Activated CD4-positive, CD25-positive, alpha-beta regulatory T cell treated with anti-CD3 and anti-CD28 coated beads, Interleukin-2, amount 50 U/mL, for 16 hours (primary cell): ENCODE measurements around the gene CIDEA.

Experiments used
- DNase-seq: peaks from one replicate; pipeline ENCODE4 v3.0.0-alpha.2; 2020; ENCODE audit warnings: low read depth, low spot score

Gene CIDEA

DNA sequence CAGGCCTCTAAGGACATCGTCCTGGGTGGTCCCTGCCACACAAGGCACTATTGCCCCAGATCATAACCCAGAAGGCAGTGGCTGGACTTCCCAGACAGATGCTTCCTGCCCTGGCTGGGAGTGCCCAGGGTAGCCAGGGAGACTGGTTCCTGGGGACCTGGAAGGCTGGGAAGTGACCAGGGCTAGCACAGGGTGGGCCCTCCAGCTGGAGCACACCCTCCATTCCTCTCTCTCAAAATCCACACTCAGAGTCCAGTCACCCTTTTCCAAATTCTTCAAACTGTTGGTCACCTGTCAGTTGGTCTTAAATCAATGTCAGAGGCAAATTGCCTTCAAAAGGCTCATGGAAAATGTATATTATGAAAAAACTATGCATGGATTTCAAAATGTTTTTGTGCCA, 42.3 kb downstream of the CIDEA start:
- DNase-seq: no peak

DNA sequence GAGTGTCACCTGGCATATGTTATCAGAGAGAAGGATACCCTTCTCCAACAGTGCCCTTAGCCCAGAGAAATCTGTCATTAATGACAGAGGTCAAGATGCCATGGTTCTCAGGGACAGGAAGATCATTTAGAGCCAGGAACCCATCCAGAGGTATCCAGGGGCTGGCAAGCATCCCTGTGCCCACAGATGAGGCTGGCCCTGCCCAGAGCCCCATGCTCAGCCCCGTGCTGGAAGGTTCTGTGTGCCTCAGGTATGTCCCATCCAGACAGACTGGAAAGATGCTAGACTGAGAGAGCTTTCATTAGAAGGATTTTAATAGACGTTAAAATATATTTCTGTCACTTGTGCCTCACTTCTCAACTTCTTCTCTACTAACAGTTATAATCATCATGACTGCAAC, 45.7 kb downstream of the CIDEA start:
- no peak for DNase-seq

DNA sequence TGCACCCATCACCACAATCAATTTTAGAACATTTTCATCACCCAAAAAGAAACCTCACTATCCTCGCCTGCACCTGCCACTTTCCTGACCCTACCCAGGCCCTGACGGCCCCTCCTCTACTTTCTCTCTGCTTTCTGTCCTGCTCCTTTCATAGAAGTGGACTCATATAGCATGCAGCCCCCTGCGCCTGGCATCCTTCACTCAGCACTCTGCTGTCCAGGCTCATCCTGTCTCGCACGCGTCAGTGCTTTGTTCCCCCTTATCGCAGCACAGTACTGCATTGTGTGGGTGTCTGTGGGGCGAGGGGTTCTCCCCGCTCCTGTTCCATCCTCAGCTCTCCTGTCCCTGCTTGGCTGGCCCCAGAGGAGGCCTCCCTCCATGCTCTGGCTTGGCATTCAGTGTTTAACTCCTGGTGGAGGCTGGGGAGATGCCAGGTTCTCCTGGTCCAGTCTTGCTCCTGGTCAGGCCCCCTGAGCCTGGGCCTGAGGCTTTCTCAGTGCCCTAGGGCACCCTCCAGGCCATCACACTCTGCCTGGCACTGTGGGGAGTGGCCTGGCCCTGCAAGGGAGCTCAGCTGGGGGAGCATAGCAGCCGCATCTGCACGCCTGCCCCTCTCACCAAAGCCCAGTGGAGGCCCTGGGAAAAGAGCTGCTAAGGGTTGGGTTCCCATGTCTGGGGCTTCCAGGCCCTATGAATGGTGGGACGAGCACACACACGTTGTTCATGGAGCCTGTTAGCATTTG, 47.3 kb downstream of the CIDEA start:
- no peak for DNase-seq

DNA sequence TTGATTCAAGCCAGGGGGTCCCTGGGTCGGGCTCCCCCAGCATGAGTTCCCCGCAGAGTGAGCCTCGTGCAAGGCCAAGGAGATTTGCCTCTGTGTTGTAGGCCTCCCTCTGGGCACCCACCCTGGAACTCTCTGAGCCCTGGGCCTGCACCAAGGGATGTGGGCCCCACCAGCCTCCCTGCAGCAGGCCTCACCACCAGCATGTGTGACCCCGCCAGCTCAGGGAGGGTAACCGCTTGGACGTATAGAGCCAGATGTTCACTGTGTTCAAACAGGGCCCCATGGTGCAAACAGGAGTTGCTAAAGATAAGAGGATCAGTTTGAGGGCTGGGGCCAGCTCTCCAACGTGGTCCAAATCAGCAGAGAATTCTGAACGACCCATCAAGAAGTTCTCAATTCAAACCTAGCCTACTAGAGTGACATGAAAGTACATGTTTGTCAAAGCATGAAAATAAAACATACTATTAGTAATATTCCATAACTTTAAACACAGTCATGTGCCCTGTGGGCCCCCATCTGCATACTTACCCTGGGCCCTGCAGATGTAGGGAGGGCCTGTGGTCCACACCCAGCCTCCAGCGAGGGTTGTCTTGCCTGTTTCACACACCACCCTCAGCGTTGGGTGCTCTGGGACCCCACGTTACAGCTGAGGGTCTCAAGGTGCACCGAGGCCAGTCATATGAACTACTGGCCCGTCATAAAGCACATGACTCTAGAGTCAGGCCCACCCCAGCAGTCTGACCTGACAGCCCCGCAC, 48.4 kb downstream of the CIDEA start:
- no peak for DNase-seq

DNA sequence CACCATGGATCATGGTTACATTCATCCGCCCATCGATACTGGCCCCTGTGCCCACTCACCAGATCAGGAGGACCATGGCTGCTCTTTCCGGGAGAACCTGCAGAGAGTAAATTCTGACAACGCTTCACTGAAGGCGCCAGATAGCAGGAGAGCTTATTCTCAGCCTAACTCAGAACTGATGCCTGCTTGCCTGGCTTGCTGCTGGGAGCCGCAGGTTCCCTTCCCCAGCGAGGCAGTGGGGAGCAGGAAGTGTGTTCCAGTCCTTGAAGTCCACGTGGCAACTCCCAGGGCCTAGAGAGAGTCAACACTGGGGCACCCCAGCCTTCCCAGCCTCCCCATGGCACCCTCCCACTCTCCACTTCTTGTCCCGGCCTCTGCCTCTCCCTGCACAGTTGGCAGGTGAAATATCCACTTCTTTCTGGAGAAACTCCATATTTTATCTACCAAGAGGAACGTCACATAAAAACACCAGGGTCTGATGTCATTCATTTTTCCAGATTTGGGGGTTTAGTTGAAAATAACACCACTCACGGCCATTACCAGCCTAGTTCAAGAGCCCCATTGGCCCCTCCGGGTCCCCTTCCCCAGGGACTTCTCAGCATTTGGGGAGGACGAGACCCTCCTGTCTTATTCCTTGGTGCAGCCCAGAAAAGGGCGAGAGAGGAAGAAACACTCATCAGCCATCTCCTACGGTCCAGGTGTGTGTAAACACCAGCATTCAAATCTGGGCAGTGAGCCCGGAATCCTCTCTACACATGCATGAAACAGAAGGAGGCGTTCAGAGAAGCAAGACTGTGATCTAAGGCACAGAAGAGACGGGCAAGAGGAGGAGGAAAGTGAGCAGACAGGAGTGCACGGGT, 50.4 kb downstream of the CIDEA start:
- DNase-seq: no peak

DNA sequence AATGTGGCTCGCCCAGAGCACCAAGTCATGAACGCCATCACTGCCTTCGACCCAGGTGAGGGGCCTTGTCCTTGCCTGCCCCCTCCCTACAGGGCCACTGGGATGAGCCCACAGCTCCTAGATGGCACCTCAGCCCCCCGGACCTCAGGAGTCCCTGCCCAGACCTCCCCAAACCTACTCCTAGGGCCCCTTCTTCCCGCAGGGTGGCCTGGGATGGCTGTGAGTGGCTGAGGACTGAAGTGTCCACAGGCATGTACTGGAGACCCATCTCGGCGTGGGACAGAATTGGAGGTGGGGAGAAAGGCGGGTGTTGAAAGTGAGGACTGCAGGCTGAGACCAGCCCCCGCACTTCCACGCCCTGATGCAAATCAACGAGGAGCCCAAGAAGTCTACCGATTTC, 51.0 kb downstream of the CIDEA start:
- DNase-seq: no peak

DNA sequence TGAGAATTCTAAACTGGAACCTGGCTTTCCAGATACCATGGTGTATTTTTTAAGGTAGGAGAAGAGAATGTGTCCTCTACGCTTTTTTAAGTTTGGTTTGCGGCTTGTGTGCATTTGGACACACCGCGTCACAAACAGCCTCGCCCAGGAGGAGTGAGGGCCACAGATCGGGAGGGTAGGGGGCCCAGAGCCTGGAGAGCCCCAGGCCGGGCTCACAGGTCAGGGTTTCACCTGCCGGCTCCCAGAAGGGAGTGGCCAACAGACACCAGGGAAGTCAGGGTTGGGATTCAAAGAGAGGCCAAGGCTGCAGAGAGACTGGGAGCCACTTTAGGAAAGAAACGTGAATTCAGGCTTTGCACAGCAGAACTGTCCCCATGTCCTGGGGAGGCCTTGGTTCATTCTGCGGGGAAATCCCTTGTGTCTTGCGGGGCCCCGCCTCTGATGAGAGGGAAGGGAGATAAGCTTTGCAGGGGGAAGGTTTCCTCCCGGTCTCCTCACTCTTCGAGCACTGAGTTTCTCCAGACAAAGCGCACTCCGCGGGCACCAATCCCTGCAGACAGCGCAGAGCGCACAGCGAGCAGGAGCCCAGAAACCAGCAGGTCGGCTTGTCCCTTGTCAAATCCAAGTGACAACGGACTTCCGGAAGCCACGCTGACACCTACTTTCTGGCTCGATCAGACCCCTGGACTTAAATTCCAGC, 51.9 kb downstream of the CIDEA start:
- DNase-seq: no peak

DNA sequence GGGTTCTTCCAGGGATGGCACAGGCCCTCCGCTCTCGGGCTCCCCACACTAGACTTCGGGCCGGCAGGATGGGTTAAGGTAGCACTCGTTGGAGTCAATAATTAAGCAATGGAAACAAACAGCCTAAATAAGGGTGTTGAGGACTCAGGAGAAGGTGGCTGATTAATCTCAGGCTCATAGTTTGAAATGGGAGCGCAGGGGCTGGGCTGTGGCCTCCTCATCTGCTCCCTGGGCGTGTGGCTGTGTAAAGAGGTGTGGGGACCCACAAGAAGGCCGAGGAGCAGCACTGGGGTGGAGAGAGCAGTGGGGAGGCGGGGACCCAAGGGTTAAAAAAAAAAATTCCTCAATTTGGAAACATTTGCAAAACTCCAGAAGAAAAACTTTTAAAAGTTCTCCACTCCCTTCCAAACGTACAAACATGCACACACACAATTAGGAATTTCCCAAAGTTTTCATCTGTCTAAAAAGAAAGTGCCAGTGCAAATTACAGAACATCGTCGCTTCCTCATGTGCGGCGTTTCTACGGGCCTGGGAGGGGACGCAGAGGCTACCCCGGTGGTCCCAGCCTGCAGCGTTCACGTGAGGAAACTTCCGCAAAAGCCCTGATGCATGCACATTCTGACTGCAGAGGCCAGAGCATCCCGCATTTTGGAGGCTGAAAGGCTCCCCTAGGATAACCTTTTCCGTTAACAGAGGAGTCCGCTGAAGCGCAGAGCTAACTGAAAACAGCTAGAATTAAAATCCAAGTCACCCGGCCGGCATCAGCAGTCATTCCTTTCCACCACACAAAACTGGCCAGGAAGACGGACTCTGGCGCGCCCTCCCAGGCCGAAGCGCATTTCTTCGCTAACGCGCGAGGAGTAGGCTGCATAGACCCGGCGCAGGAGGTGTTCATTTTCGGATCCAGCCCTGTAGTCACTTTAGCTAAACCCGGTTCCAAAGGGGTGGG, 52.9 kb downstream of the CIDEA start:
- no peak for DNase-seq

DNA sequence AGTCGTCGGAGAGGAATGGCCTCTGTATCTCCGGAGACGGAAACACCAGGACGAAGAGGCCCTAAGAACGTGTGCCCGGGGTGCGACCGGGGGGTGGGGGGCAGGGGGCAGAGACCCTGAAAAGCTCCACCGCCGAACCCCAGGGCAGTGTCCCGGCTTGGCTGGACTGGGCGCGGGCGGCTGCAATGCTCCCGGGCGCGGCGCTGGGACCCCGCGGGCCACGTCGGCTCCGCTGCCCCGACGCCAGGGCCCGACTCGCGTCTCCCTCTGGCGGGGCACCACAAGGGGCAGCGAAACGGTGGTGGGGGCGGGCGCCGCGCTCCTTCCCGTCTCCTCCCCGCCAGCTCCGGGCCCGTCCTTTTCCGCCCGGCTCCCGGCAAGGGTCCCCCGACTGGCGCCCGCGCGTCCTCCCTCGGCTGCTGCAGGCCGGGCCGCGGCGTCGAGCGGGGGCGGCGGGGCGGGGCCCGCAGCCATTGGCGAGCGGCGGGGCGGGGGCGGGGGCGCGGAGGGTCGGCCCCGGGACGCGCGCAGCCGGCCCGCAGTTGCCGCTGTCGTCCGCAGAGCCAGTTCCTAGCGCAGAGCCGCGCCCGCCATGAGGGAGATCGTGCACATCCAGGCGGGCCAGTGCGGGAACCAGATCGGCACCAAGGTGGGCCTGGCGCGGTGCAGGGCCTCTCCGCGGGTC, 53.7 kb downstream of the CIDEA start, which contains the start of gene TUBB6:
Gene TUBB6 (plus strand): TSS at position 541 of the 685 bp plus-strand sequence. CDS start 52 bp downstream, at position 593.
- DNase-seq: no peak

DNA sequence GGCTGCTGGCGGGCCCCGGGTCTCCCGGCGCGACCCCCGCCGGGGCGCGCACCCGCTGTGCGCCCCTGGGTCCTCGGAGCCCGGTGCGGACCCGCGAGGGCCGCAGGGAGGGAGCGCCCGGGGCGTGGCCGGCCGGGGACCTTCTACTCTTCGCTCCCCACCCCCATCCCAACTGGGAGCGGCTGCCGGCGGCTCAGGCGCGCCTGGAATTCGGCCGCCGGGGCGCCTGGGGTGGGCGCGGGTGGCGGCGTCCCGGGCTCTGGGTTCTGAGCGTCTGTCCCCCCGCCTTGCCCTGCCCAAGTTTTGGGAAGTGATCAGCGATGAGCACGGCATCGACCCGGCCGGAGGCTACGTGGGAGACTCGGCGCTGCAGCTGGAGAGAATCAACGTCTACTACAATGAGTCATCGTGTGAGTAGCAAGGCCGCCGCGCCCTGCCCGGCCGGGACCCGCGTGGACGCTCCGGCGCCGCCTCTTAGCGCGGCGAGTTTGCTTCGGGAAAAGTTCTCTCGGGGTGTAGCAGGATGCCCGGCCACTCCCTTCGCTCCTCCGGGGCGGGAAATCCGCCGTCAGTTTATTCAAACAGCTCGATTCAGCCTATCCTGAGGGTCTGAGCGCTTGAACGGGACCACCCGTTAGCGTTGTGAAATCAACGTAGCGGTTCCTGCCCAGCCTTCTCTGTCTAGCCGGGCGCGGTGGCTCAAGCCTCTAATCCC, 54.4 kb downstream of the CIDEA start:
- DNase-seq: no peak

DNA sequence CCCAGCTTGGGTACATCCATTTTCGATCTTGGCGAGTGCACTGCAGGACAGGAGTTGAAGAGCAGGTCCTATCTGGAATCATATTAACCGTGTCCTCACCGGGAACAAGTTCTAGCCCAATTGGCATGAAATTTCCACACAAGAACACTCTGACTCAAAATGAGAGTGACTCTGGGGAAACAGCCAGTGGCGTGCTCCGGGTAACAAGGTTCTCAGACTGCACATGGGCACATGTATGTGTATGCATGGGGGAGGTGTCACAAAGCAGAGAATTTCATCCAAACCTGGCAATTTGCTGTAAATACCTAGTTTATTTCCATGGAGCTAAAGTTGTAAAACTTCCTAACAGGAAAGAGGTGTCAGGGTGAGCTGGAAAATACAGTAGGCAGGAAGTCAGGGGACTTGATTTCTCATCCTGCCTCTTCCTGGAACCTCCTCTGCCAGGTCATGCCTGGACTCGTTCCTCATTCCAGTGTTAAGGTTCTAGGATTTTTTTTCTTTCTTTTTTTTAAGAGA, 55.6 kb downstream of the CIDEA start:
- DNase-seq: no peak

DNA sequence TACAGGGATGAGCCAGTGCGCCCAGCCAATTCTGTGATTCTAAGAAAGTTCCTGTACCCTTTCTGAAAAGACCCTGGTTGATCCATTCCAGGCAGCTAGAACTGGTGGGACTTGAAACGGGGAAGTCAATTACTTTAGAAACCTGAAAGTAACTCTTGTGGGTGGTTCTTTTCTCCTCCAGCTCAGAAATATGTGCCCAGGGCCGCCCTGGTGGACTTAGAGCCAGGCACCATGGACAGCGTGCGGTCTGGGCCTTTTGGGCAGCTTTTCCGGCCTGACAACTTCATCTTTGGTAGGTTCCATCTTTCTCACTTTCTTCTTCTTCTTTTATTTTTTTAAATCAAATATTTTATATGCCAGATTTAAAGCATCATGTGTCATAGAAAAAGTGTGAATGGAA, 56.6 kb downstream of the CIDEA start:
- no peak for DNase-seq

DNA sequence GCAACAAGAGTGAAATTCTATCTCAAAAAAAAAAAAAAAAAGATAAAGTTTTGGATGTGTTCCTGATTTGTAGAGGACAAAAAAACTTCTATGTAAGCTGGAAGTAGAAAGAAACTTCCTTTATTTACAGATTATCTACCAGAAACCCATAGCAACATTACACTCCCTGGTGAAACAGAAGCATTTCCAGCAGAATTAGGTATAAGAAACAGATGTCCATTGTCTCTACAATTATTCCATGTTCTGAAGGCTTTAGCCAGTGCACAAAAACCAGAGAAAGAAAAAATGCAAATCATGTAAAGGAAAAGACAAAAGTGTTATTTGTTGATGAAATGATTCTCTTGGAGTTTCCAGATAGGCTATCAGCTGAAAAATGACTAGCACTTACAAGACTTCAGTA, 58.8 kb downstream of the CIDEA start:
- no peak for DNase-seq

DNA sequence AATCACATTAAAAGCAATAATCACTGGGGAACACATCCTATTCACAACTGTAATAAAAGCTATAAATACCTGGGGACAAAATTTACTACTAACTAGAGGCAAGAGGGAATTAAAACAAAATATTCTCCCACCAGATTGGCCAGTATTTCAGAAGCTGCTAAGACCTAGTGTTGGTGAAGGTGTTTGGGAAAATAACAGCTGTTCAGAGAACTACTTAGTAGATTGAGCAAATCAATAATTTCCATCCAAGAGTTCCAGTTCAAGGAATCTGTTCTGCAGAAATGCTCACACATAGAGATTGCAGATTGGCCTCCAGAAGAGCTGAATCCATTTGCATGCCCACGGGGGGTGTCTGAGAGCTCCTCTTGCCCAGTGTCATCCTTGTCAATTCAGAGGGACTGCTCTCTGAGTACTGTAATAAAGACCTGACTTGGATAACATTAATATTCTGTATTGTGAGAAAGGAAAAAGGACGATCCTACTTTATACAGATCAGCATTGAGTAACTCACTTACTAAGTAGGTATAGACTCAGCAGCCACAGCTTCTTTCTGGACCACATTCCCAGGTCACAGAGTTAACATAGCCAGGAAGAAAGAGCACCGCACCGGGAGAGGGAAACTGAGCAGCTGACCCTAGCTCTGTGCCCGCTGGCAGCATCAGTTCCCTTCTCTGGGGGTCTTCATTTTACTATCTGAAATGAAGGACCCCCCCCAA, 59.5 kb downstream of the CIDEA start:
- no peak for DNase-seq

DNA sequence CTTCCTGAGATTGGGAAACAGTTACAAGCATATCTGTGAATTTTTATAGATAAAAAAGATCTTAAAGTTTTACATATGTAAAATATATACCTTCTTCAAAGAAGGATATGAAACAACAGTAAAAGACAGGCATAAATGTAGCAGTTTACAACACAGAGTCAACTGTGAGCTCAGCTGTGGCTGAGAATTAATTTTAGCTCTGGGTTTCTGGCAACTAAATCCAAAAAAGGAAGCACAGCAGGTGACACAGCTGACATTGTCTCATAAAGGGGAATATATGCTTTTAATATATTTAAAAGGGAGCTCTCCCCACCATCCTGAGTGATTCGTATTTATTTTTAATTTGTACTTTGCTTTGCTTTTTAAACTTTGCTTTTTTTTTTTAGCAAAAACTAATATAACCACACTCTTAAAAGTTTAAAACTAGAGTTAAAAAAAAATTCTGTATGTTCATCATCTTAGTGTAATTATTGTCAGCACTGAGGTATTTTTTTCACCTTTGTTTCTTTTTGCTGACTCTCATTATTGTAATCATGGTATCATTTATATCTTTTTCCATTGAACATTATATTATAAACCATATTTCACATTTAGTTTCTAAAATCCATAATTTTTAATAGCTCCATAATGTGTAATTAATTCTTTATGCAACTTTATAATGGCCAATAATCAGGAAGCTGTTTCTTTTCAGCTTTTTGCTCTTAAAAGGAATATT, 60.6 kb downstream of the CIDEA start:
- DNase-seq: no peak

DNA sequence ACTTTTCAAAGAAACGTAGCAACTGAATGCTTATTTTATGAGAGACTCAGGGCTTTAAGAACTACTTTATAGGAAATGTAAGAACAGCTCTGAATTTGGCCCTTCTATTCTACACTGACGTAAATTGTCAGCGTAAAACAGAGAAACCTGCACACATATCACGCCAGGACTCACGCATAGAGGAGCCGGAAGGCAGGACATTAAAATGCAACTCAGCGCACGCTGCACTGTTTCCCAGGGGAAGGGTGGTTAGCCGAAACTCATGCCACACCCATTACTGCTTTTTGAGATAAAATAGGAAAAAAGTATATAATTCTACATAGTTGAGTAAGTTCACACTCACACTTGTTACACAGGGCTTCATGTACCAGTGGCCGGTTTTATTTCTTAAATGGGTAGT, 61.3 kb downstream of the CIDEA start:
- no peak for DNase-seq

DNA sequence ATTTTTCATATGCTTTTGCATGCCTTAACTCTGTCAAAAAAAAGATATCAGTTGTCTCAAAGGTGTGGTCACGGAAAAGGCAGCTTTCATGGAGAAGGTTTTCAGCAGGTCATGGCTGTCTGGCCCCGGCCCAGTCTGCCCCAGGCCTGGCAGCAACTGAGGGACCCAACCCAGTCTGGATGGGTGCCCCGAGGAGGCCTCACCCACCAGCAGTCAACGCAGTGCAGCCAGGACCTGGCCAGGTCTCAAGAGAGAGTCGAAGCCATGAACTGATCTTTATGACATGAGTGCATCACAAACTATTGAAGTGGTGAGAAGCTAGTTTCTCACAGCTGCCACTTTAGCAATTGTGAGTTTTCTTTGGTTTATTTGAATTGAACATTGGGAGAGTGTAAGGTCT, 61.8 kb downstream of the CIDEA start:
- no peak for DNase-seq
